ENCODE results near the gene ETFBKMT.
A peak's percentile ranks its signal among the peaks of the same experiment; 100 is the strongest.

The ETFBKMT gene

GRCh38 chr12:31722580-31722979, 63.1 kb downstream of the ETFBKMT start:
- Histone ChIP-seq H3K27ac (peak overlapping the region; percentile 4), H3K27me3 (ENCODE audit: control insufficient read depth, insufficient read depth, low read length) (no peaks in the 10 kb centered on the region), H3K9ac (no peak overlapping the region), H3K79me2 (no peaks in the 10 kb centered on the region), H3K4me1 (peaks cover 11% of the 10 kb centered on the region), H2AFZ (peak overlapping the region; percentile 45), H3K9me3 (ENCODE audit: control insufficient read depth, low read length) (no peaks in the 10 kb centered on the region), H3K4me2 (ENCODE audit: low read length) (no peak overlapping the region), H3K36me3 (ENCODE audit: control insufficient read depth, insufficient read depth, low read length) (no peaks in the 10 kb centered on the region), H3K4me3 (ENCODE audit: low read depth, low read length) (no peak overlapping the region)
- TF ChIP-seq, protein P1, sequence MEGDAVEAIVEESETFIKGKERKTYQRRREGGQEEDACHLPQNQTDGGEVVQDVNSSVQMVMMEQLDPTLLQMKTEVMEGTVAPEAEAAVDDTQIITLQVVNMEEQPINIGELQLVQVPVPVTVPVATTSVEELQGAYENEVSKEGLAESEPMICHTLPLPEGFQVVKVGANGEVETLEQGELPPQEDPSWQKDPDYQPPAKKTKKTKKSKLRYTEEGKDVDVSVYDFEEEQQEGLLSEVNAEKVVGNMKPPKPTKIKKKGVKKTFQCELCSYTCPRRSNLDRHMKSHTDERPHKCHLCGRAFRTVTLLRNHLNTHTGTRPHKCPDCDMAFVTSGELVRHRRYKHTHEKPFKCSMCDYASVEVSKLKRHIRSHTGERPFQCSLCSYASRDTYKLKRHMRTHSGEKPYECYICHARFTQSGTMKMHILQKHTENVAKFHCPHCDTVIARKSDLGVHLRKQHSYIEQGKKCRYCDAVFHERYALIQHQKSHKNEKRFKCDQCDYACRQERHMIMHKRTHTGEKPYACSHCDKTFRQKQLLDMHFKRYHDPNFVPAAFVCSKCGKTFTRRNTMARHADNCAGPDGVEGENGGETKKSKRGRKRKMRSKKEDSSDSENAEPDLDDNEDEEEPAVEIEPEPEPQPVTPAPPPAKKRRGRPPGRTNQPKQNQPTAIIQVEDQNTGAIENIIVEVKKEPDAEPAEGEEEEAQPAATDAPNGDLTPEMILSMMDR (IDR thresholded peaks at IDR 0.05) = no peak
